ENCODE results near the gene TUBB3.

GRCh38 chr16:89952049-89952448, 28.9 kb downstream of the TUBB3 start:
- TF ChIP-seq NFYB (CRISPR knock-in tag; conservative IDR thresholded peaks at IDR 0.05; ENCODE audit: low read depth) (no peak), AFF4 (CRISPR knock-in tag; IDR thresholded peaks at IDR 0.05; ENCODE audit: borderline replicate concordance) (no peak), ZNF423 (CRISPR knock-in tag; IDR thresholded peaks at IDR 0.05) (no peak), FOXK1 (CRISPR knock-in tag; IDR thresholded peaks at IDR 0.05) (no peak), FOXJ3 (CRISPR knock-in tag; IDR thresholded peaks at IDR 0.05; ENCODE audit: borderline replicate concordance) (no peak), CTCF (IDR thresholded peaks at IDR 0.05) (no peak), CBFB (CRISPR knock-in tag; IDR thresholded peaks at IDR 0.05; ENCODE audit: low read depth) (no peak), GABPB1 (CRISPR knock-in tag; IDR thresholded peaks at IDR 0.05) (no peak), MAX (CRISPR knock-in tag; IDR thresholded peaks at IDR 0.05) (no peak), ESRRA (CRISPR knock-in tag; IDR thresholded peaks at IDR 0.05; ENCODE audit: borderline replicate concordance) (no peak), E2F4 (CRISPR knock-in tag; IDR thresholded peaks at IDR 0.05; ENCODE audit: borderline replicate concordance, low read depth) (no peak), NR1H2 (CRISPR knock-in tag; IDR thresholded peaks at IDR 0.05) (no peak)

Data from WTC11 (cell line).